ENCODE data around the gene COL26A1.
A peak's percentile ranks its signal among the peaks of the same experiment; 100 is the strongest.

The COL26A1 gene

DNA sequence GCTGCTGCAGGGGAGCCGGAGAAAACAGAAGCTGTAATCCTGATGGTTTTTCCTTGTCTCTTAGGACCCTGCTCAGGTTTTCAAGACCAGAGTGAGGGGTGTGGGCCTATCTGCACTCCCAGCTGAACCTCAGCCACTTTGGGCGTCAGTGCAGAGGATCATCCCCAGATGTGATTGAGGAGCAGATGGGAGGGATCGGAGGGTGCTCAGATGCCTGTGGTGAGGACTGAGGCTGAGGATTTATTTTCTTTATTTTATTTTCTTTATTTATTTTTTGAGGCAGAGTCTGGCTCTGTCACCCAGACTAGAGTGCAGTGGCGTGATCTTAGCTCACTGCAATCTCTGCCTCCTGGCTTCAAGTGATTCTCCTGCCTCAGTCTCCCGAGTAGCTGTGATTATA lies 13.9 kb downstream of the COL26A1 start:
- peaks cover 2% of the 10 kb centered on the region for H3K4me1 ChIP-seq (ENCODE audit: control insufficient read depth, insufficient read depth, low read depth, low read length)
- no peak overlapping the region for H3K4me3 ChIP-seq (ENCODE audit: insufficient read depth in 1 of 2, low read depth in 1 of 2, low read length in 2 of 2)
- H3K9me3 ChIP-seq (ENCODE audit: control insufficient read depth, low read length): peaks cover 11% of the 10 kb centered on the region
- H3K4me2 ChIP-seq (ENCODE audit: low read length, poor library complexity, severe bottlenecking): no peak overlapping the region
- 92% methylated on average over 5 of the region's 5 CpGs for WGBS
- H3K27ac ChIP-seq (ENCODE audit: low read length, poor library complexity, severe bottlenecking): no peak overlapping the region
- H3K18ac ChIP-seq (ENCODE audit: low read depth in 1 of 2, low read length in 2 of 2): no peak overlapping the region
- peaks cover 75 to 81% of the 10 kb centered on the region in 2 experiments for H3K27me3 ChIP-seq (ENCODE audit: control insufficient read depth in 1 of 2, insufficient read depth in 1 of 2, low read length in 2 of 2)
- no peak for DNase-seq
- H3K9ac ChIP-seq (ENCODE audit: low read length): no peak overlapping the region
- H4K91ac ChIP-seq (ENCODE audit: low read length): no peak overlapping the region
- H3K23ac ChIP-seq (ENCODE audit: low read length in 2 of 2): no peak overlapping the region
- no peak overlapping the region for H3K4ac ChIP-seq (ENCODE audit: low read depth in 1 of 2, low read length in 2 of 2)
- H2BK120ac ChIP-seq (ENCODE audit: low read depth, low read length): no peak overlapping the region
- H3K14ac ChIP-seq (ENCODE audit: low read length in 2 of 2): no peak overlapping the region
- no peak overlapping the region for H2BK12ac ChIP-seq (ENCODE audit: low read length in 2 of 2)
- no peak overlapping the region for H2AK5ac ChIP-seq (ENCODE audit: low read length, severe bottlenecking)
- H2AFZ ChIP-seq (ENCODE audit: low read depth, low read length): no peak overlapping the region
- no peak overlapping the region for H2BK15ac ChIP-seq (ENCODE audit: low read depth, poor library complexity, severe bottlenecking)
- H3K79me1 ChIP-seq (replicated peaks; ENCODE audit: low read length, poor library complexity, severe bottlenecking): no peaks in the 10 kb centered on the region
- H3K36me3 ChIP-seq (ENCODE audit: control insufficient read depth in 1 of 2, insufficient read depth in 2 of 2, low read depth in 1 of 2, low read length in 2 of 2): no peaks in the 10 kb centered on the region
- H2BK5ac ChIP-seq (ENCODE audit: low read depth, low read length, poor library complexity, severe bottlenecking): no peak overlapping the region
- no peak overlapping the region for H4K8ac ChIP-seq (ENCODE audit: low read length)

DNA sequence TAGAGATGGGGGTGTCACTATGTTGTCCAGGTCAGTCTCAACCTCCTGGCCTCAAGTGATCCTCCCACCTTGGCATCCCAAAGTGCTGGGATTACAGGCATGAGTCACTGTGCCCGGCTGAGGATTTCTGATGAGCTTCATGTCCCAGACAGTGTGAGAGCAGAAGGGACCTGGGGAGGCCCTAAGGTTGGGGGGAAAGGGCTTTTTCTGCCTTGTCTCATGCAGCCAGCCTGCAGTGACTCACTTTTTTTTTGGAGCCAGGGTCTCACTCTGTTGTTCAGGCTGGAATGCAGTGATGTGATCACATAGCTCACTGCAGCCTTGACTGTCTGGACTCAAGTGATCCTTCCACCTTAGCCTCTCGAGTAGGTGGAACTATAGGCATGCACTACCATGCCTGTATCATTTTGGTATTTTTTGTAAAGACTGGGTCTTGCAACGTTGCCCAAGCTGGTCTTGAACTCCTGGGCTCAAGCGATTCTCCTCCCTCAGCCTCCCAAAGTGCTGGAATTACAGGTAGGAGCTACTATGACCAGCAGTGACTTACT lies 14.6 kb downstream of the COL26A1 start:
- Histone ChIP-seq H3K9ac (ENCODE audit: low read length) (no peak overlapping the region), H2AFZ (ENCODE audit: low read depth, low read length) (no peak overlapping the region), H3K36me3 (ENCODE audit: control insufficient read depth in 1 of 2, insufficient read depth in 2 of 2, low read depth in 1 of 2, low read length in 2 of 2) (no peaks in the 10 kb centered on the region), H4K91ac (ENCODE audit: low read length) (no peak overlapping the region), H3K23ac (ENCODE audit: low read length in 2 of 2) (no peak overlapping the region), H3K79me1 (replicated peaks; ENCODE audit: low read length, poor library complexity, severe bottlenecking) (no peaks in the 10 kb centered on the region), H3K4me2 (ENCODE audit: low read length, poor library complexity, severe bottlenecking) (no peak overlapping the region), H2BK120ac (ENCODE audit: low read depth, low read length) (no peak overlapping the region), H4K8ac (ENCODE audit: low read length) (no peak overlapping the region), H3K4ac (ENCODE audit: low read depth in 1 of 2, low read length in 2 of 2) (no peak overlapping the region), H3K27ac (ENCODE audit: low read length, poor library complexity, severe bottlenecking) (no peak overlapping the region), H3K27me3 (ENCODE audit: control insufficient read depth in 1 of 2, insufficient read depth in 1 of 2, low read length in 2 of 2) (peaks cover 74 to 81% of the 10 kb centered on the region in 2 experiments), H2BK12ac (ENCODE audit: low read length in 2 of 2) (no peak overlapping the region), H2BK5ac (ENCODE audit: low read depth, low read length, poor library complexity, severe bottlenecking) (no peak overlapping the region), H3K9me3 (ENCODE audit: control insufficient read depth, low read length) (peaks cover 12% of the 10 kb centered on the region), H3K14ac (ENCODE audit: low read length in 2 of 2) (peak overlapping the region in 1 of 2 experiments; percentile 70), H3K4me1 (ENCODE audit: control insufficient read depth, insufficient read depth, low read depth, low read length) (peaks cover 2% of the 10 kb centered on the region), H3K18ac (ENCODE audit: low read depth in 1 of 2, low read length in 2 of 2) (no peak overlapping the region), H2BK15ac (ENCODE audit: low read depth, poor library complexity, severe bottlenecking) (no peak overlapping the region), H2AK5ac (ENCODE audit: low read length, severe bottlenecking) (no peak overlapping the region), H3K4me3 (ENCODE audit: insufficient read depth in 1 of 2, low read depth in 1 of 2, low read length in 2 of 2) (no peak overlapping the region)
- DNase-seq: no peak
- 78% methylated on average over 4 of the region's 4 CpGs for WGBS

DNA sequence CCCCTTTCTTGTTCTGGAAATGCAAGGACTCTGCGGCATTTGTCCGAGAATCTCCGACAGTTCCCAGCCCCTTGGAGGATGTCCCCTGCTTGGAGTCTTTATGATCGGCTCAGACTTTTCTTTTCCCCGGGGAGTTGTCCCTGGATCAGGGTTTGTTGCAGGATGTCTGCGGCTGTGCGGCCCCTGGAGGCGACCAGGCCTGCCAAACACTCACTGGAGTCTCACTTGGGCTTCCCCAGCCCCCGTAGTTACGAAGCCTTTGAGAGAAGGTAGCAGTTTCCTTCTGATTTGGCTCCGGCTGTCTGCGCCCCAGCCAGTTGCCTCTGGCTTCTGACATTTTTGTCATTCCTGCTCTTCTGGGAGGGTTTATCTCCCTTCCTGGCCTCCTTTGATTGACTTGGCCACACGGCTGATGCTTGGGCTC lies 16.1 kb downstream of the COL26A1 start:
- H2BK5ac ChIP-seq (ENCODE audit: low read depth, low read length, poor library complexity, severe bottlenecking): no peak overlapping the region
- peaks cover 12% of the 10 kb centered on the region for H3K9me3 ChIP-seq (ENCODE audit: control insufficient read depth, low read length)
- H2AK5ac ChIP-seq (ENCODE audit: low read length, severe bottlenecking): no peak overlapping the region
- no peak overlapping the region for H2BK15ac ChIP-seq (ENCODE audit: low read depth, poor library complexity, severe bottlenecking)
- H2BK12ac ChIP-seq (ENCODE audit: low read length in 2 of 2): no peak overlapping the region
- H3K18ac ChIP-seq (ENCODE audit: low read depth in 1 of 2, low read length in 2 of 2): no peak overlapping the region
- H2AFZ ChIP-seq (ENCODE audit: low read depth, low read length): no peak overlapping the region
- H3K9ac ChIP-seq (ENCODE audit: low read length): no peak overlapping the region
- WGBS: 11% methylated on average over 13 of the region's 13 CpGs
- H3K4me3 ChIP-seq (ENCODE audit: insufficient read depth in 1 of 2, low read depth in 1 of 2, low read length in 2 of 2): no peak overlapping the region
- no peak overlapping the region for H4K8ac ChIP-seq (ENCODE audit: low read length)
- H3K27ac ChIP-seq (ENCODE audit: low read length, poor library complexity, severe bottlenecking): no peak overlapping the region
- H3K14ac ChIP-seq (ENCODE audit: low read length in 2 of 2): no peak overlapping the region
- H3K27me3 ChIP-seq (ENCODE audit: control insufficient read depth in 1 of 2, insufficient read depth in 1 of 2, low read length in 2 of 2): peaks cover 59 to 75% of the 10 kb centered on the region in 2 experiments
- no peaks in the 10 kb centered on the region for H3K79me1 ChIP-seq (replicated peaks; ENCODE audit: low read length, poor library complexity, severe bottlenecking)
- H3K36me3 ChIP-seq (ENCODE audit: control insufficient read depth in 1 of 2, insufficient read depth in 2 of 2, low read depth in 1 of 2, low read length in 2 of 2): no peaks in the 10 kb centered on the region
- no peak overlapping the region for H3K4ac ChIP-seq (ENCODE audit: low read depth in 1 of 2, low read length in 2 of 2)
- H2BK120ac ChIP-seq (ENCODE audit: low read depth, low read length): no peak overlapping the region
- no peak overlapping the region for H3K23ac ChIP-seq (ENCODE audit: low read length in 2 of 2)
- no peak overlapping the region for H4K91ac ChIP-seq (ENCODE audit: low read length)
- H3K4me2 ChIP-seq (ENCODE audit: low read length, poor library complexity, severe bottlenecking): no peak overlapping the region
- peak; percentile 16 for DNase-seq
- H3K4me1 ChIP-seq (ENCODE audit: control insufficient read depth, insufficient read depth, low read depth, low read length): peaks cover 2% of the 10 kb centered on the region

DNA sequence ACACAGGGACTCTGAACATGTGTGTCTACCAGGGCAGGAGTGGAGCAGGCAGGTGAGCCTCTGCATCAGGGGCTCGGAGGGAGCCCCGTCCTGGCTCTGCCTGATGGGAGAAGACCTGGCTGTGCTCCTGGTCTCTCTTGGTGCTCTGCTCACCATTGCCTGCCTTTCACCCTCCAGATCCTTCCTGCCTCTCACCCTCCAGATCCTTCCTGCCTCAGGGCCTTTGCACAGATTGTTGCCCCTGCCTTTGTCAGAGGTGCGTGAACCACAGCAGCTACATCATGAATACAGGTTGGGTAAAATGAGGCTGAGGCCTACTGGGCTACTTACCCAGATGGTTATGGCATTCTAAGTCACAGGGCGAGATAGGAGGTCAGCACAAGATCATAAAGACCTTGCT lies 16.6 kb downstream of the COL26A1 start:
- Histone ChIP-seq H3K9me3 (ENCODE audit: control insufficient read depth, low read length) (peaks cover 12% of the 10 kb centered on the region), H3K14ac (ENCODE audit: low read length in 2 of 2) (no peak overlapping the region), H2BK15ac (ENCODE audit: low read depth, poor library complexity, severe bottlenecking) (no peak overlapping the region), H3K27ac (ENCODE audit: low read length, poor library complexity, severe bottlenecking) (no peak overlapping the region), H2AK5ac (ENCODE audit: low read length, severe bottlenecking) (no peak overlapping the region), H3K4me2 (ENCODE audit: low read length, poor library complexity, severe bottlenecking) (no peak overlapping the region), H4K8ac (ENCODE audit: low read length) (no peak overlapping the region), H3K36me3 (ENCODE audit: control insufficient read depth in 1 of 2, insufficient read depth in 2 of 2, low read depth in 1 of 2, low read length in 2 of 2) (no peaks in the 10 kb centered on the region), H4K91ac (ENCODE audit: low read length) (no peak overlapping the region), H2BK12ac (ENCODE audit: low read length in 2 of 2) (no peak overlapping the region), H3K18ac (ENCODE audit: low read depth in 1 of 2, low read length in 2 of 2) (no peak overlapping the region), H2BK120ac (ENCODE audit: low read depth, low read length) (no peak overlapping the region), H3K27me3 (ENCODE audit: control insufficient read depth in 1 of 2, insufficient read depth in 1 of 2, low read length in 2 of 2) (peaks cover 53 to 73% of the 10 kb centered on the region in 2 experiments), H3K9ac (ENCODE audit: low read length) (no peak overlapping the region), H2BK5ac (ENCODE audit: low read depth, low read length, poor library complexity, severe bottlenecking) (no peak overlapping the region), H3K4ac (ENCODE audit: low read depth in 1 of 2, low read length in 2 of 2) (no peak overlapping the region), H3K79me1 (replicated peaks; ENCODE audit: low read length, poor library complexity, severe bottlenecking) (no peaks in the 10 kb centered on the region), H2AFZ (ENCODE audit: low read depth, low read length) (no peak overlapping the region), H3K4me1 (ENCODE audit: control insufficient read depth, insufficient read depth, low read depth, low read length) (no peaks in the 10 kb centered on the region), H3K4me3 (ENCODE audit: insufficient read depth in 1 of 2, low read depth in 1 of 2, low read length in 2 of 2) (no peak overlapping the region), H3K23ac (ENCODE audit: low read length in 2 of 2) (no peak overlapping the region)
- no peak for DNase-seq
- 97% methylated on average over 4 of the region's 4 CpGs for WGBS

Measured in mesenchymal stem cell (in vitro differentiated cells and primary cell).